Calu3 (cell line): ENCODE results near the gene FRG2B. TPM values are rescaled to one million over a fixed set of nuclear protein-coding genes. Genes with fewer than 3 reads are reported as not detected.
A peak's percentile ranks its signal among the peaks of the same experiment; 100 is the strongest.
"Not testable (repeated sequence)": the region's sequence is repeated elsewhere in the genome, so short reads cannot be mapped to it uniquely, and the experiment has no call there.

ENCODE experiments used
- BruUV-seq: library from RNA; stranded (reverse); fragments of 400-500 nt; replicated peaks from 2 replicates; lab custom pipeline; 2021; lab: Mats Ljungman, UMichigan
- CTCF ChIA-PET: fragments of 300-600 bp; sonication (Branson Sonifier 250); formaldehyde crosslinking; loops from one replicate; lab custom pipeline; 2022; ENCODE audit warnings: antibody characterized with exemption; lab: Charles Lee
- DNase-seq: peaks from one replicate; pipeline ENCODE4 v3.0.0; 2022
- H3K27ac Mint-ChIP-seq: one replicate; pipeline ENCODE4 v1.8.0; 2022; ENCODE audit warnings: mixed read lengths; ENCODE audit not compliant: unreplicated experiment
- H3K27me3 Mint-ChIP-seq: one replicate; pipeline ENCODE4 v1.8.0; 2022; ENCODE audit warnings: mixed read lengths; ENCODE audit not compliant: unreplicated experiment
- H3K36me3 Mint-ChIP-seq: one replicate; pipeline ENCODE4 v1.8.0; 2022; ENCODE audit warnings: mild to moderate bottlenecking, moderate library complexity, mixed read lengths; ENCODE audit not compliant: insufficient read depth, unreplicated experiment
- H3K4me1 Mint-ChIP-seq: one replicate; pipeline ENCODE4 v1.8.0; 2022; ENCODE audit warnings: mild to moderate bottlenecking, low read depth, mixed read lengths; ENCODE audit not compliant: unreplicated experiment
- H3K4me3 Mint-ChIP-seq: one replicate; pipeline ENCODE4 v1.8.0; 2022; ENCODE audit warnings: mild to moderate bottlenecking, low read depth, moderate library complexity, mixed read lengths; ENCODE audit not compliant: unreplicated experiment
- H3K9me3 Mint-ChIP-seq: one replicate; pipeline ENCODE4 v1.8.0; 2022; ENCODE audit warnings: low read depth, mixed read lengths; ENCODE audit not compliant: unreplicated experiment
- CTCF ChIP-seq: fragments of 200-600 bp; IDR thresholded peaks from one replicate; pipeline ENCODE4 v1.8.0; 2022; ENCODE audit warnings: antibody characterized with exemption; ENCODE audit not compliant: unreplicated experiment
- intact Hi-C: fragments of 100-400 bp; cut with micrococcal nuclease; formaldehyde crosslinking; loops from one replicate; pipeline ENCODE4 v1.10.0; 2022; ENCODE audit not compliant: unreplicated experiment
- total RNA-seq: library from RNA; stranded (reverse); gene quantifications from 2 replicates; pipeline ENCODE4 v1.2.3, GENCODE V29; 2022

Gene FRG2B
- total RNA-seq, 1 experiment from 2014 or later: not detected

DNA sequence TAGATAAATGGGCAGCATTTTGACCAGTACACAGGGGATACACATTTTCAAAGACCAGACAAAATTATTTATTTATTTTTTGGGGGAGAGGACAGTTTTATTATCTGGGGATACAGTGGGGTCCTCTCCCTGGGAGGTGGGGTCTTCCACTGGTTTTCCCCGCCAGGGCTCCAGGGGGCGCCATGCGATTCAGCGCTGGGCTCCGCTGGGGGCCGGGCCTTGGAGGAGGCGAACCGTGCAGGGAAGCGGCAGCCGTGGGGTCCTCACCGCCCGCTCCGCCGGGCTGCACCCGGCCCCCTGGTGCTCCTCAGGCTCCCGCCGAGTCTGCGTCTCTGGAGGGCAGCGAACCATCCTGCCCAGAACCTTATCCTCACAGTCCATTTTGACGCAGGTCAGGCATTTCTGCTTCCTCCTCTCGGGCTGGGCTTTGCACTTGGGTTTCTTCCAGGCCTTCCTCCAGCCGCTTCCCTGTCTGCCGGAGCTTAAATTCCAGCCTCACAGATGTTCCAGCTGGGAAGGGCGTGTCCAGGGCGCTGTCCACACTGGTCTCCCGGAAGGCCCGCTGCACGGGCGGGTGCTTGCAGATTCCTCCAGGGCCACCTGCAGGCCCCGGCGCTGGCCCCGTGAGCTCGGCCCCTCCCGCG is 10.7 kb upstream of the FRG2B start:
- H3K27ac Mint-ChIP-seq, H3K36me3 Mint-ChIP-seq, H3K4me1 Mint-ChIP-seq, H3K27me3 Mint-ChIP-seq, H3K4me3 Mint-ChIP-seq, H3K9me3 Mint-ChIP-seq, CTCF ChIA-PET, intact Hi-C loops, BruUV-seq: not testable (repeated sequence)
- peak; percentile 11 for DNase-seq

DNA sequence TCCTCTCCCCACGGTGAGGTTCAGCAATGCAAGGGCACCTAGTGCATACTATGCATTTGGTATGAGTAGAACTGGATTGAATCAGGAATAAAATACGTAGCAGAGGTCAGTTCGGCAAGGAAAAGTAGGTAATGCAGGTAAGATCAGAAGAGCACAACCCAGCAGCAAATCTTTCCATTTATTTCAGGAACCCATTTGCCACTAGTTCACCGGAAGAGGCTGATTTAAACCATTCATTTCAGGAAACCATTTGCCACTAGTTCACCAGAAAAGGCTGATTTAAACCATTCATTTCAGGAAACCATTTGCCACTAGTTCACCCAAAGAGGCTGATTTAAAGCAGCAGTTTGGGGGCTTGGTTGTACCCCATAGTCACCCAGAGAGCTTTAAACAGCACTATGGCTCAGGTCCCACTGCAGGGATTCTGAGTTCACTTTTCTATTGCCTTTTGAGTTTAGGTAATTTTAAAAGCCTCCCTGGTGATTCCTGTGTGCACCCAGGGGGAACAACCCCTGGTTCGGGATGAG is 4.2 kb upstream of the FRG2B start:
- H3K36me3 Mint-ChIP-seq, H3K27me3 Mint-ChIP-seq, H3K4me1 Mint-ChIP-seq, BruUV-seq, H3K4me3 Mint-ChIP-seq, intact Hi-C loops, CTCF ChIA-PET, H3K9me3 Mint-ChIP-seq, DNase-seq, H3K27ac Mint-ChIP-seq: not testable (repeated sequence)

DNA sequence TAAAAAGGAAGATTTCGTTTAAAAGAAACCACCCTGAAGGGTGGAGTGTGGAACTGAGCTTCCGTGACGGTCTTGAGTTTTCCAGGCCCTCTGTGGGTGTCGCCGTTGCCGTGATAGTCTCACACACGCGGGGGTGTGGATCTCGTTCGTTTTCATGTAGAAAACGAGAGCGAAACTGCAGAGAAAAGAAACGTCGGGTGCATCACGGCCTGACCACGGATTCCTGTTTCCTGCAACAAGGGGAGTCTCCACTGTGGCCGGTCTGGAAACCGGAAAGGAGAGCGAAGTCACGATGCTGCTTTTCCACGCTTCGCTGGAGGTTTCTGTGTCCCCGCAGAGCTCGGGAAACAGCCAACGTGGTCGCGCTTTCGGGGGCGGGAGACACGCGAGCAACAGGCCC is 4.1 kb downstream of the FRG2B start:
- H3K27ac Mint-ChIP-seq, DNase-seq, H3K4me3 Mint-ChIP-seq, BruUV-seq, H3K36me3 Mint-ChIP-seq, CTCF ChIA-PET, H3K9me3 Mint-ChIP-seq, intact Hi-C loops, H3K27me3 Mint-ChIP-seq, H3K4me1 Mint-ChIP-seq: not testable (repeated sequence)

- Mint-ChIP-seq H3K4me1 (no peaks in the 10 kb centered on the region), H3K27ac (no peak overlapping the region), H3K9me3 (no peaks in the 10 kb centered on the region), H3K4me3 (no peak overlapping the region), H3K27me3 (peaks cover 5% of the 10 kb centered on the region), H3K36me3 (no peaks in the 10 kb centered on the region)
- CTCF ChIA-PET: no interaction called here
- no peak for DNase-seq
- BruUV-seq: no TSS peak
- intact Hi-C loops: no loop called here
- no peak for TF ChIP-seq CTCF
Measured at GRCh38 chr10:133618851-133619250, 7.7 kb downstream of the FRG2B start.

DNA sequence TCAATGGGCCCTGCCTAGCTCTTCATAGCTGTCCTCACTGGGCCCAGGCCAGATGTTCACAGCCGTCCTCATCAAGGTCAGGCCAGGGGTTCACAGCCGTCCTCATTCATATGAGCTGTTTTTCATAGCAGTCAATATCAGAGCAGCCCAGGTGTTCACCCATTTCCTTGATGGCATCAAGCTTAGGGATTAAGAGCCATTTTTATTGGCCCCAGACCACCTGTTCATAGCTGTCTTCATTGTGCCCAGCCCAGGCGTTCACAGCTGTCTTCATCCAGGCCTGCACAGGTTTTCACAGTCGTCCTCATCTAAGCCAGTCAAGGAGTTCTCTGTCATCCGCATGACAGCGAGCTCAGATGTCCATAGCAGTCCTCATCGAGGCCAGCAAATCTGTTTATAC is 9.4 kb downstream of the FRG2B start:
- CTCF ChIA-PET: no interaction called here
- Mint-ChIP-seq H3K36me3 (no peaks in the 10 kb centered on the region), H3K27me3 (peaks cover 21% of the 10 kb centered on the region), H3K4me1 (no peaks in the 10 kb centered on the region), H3K27ac (no peak overlapping the region), H3K4me3 (no peak overlapping the region), H3K9me3 (no peaks in the 10 kb centered on the region)
- TF ChIP-seq CTCF: no peak
- intact Hi-C loops: no loop called here
- BruUV-seq: no TSS peak
- no peak for DNase-seq
